ENCODE results near the gene OR5L2.

- TF ChIP-seq CTCF (conservative IDR thresholded peaks at IDR 0.05; ENCODE audit: low read depth, low read length) (no peak), EZH2 (IDR thresholded peaks at IDR 0.05; ENCODE audit: borderline replicate concordance, low read depth, low read length, poor library complexity, severe bottlenecking) (no peak)
These were observed 33.7 kb upstream of the OR5L2 start for GRCh38 chr11:55793321-55793720.
